Islet of Langerhans (tissue), 1 donor: Measurements from ENCODE around the gene GSAP.
"Not testable (repeated sequence)": the region's sequence is repeated elsewhere in the genome, so short reads cannot be mapped to it uniquely, and the experiment has no call there.

Experiments
- FAIRE-seq: peaks from one replicate; lab custom pipeline; 2011; peaks lifted over from hg19 to GRCh38; lab: Jason Lieb, UNC

GSAP gene

GRCh38 chr7:77354914-77355313, 61.2 kb downstream of the GSAP start:
- FAIRE-seq: no peak

GRCh38 chr7:77354484-77354883, 61.7 kb downstream of the GSAP start:
- no peak for FAIRE-seq

- no peak for FAIRE-seq
Observed at GRCh38 chr7:77353911-77354310, 62.2 kb downstream of the GSAP start.

GRCh38 chr7:77353407-77353721, 62.8 kb downstream of the GSAP start:
- FAIRE-seq: no peak

- no peak for FAIRE-seq
Observed at GRCh38 chr7:77352665-77353406, 63.3 kb downstream of the GSAP start.

GRCh38 chr7:77351539-77352004, 64.6 kb downstream of the GSAP start:
- no peak for FAIRE-seq

- no peak for FAIRE-seq
Observed at GRCh38 chr7:77349141-77349540, 67.0 kb downstream of the GSAP start.

- no peak for FAIRE-seq
Observed at GRCh38 chr7:77348371-77348813, 67.8 kb downstream of the GSAP start.

GRCh38 chr7:77346441-77346840, 69.7 kb downstream of the GSAP start:
- FAIRE-seq: no peak

GRCh38 chr7:77345426-77345825, 70.7 kb downstream of the GSAP start:
- not testable (repeated sequence) for FAIRE-seq

GRCh38 chr7:77339726-77340125, 76.4 kb downstream of the GSAP start:
- no peak for FAIRE-seq

- FAIRE-seq: no peak
Observed at GRCh38 chr7:77338883-77339629, 77.1 kb downstream of the GSAP start.

- FAIRE-seq: no peak
Observed at GRCh38 chr7:77338260-77338659, 77.9 kb downstream of the GSAP start.

- no peak for FAIRE-seq
Observed at GRCh38 chr7:77337456-77337990, 78.6 kb downstream of the GSAP start.

- FAIRE-seq: no peak
Observed at GRCh38 chr7:77335581-77335980, 80.6 kb downstream of the GSAP start.

GRCh38 chr7:77334039-77334438, 82.1 kb downstream of the GSAP start:
- FAIRE-seq: not testable (repeated sequence)

GRCh38 chr7:77331938-77332695, 84.0 kb downstream of the GSAP start:
- no peak for FAIRE-seq

- no peak for FAIRE-seq
Observed at GRCh38 chr7:77330169-77330882, 85.8 kb downstream of the GSAP start.

GRCh38 chr7:77329466-77330168, 86.5 kb downstream of the GSAP start:
- FAIRE-seq: no peak

GRCh38 chr7:77328669-77329068, 87.5 kb downstream of the GSAP start:
- FAIRE-seq: no peak

GRCh38 chr7:77327932-77328628, 88.1 kb downstream of the GSAP start:
- FAIRE-seq: no peak
